ENCODE results near the gene WBP11. TPM values are rescaled to one million over a fixed set of nuclear protein-coding genes. Genes with fewer than 3 reads are reported as not detected.
A peak's percentile ranks its signal among the peaks of the same experiment; 100 is the strongest.

Gene WBP11
- total RNA-seq, 1 donor from 2014 or later: 54.6 TPM

DNA sequence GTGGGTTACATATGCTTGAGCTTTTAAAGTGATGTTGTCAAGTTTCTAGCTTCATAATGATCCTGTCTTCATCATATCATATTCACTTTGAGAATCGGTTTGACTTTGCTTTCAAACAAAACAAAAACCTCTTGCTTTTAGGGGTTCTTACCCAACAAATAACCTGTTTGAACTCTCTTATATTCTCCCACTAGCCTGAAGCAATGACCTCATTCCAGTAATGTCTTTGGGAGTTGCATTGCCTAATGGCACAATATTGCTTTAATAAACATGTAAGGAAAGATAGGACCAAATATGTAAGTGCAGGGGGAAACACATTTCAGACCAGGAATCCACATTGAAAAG lies 27.7 kb downstream of the WBP11 start:
- Mint-ChIP-seq H3K27ac (ENCODE audit: unreplicated experiment) (no peak overlapping the region), H3K9me3 (ENCODE audit: unreplicated experiment) (peaks cover 10% of the 10 kb centered on the region), H3K27me3 (ENCODE audit: unreplicated experiment) (peaks cover 6% of the 10 kb centered on the region), H3K4me1 (ENCODE audit: low read depth, unreplicated experiment) (peaks cover 3% of the 10 kb centered on the region), H3K36me3 (ENCODE audit: unreplicated experiment) (no peaks in the 10 kb centered on the region), H3K4me3 (ENCODE audit: unreplicated experiment) (no peak overlapping the region)
- TF ChIP-seq, protein P1, sequence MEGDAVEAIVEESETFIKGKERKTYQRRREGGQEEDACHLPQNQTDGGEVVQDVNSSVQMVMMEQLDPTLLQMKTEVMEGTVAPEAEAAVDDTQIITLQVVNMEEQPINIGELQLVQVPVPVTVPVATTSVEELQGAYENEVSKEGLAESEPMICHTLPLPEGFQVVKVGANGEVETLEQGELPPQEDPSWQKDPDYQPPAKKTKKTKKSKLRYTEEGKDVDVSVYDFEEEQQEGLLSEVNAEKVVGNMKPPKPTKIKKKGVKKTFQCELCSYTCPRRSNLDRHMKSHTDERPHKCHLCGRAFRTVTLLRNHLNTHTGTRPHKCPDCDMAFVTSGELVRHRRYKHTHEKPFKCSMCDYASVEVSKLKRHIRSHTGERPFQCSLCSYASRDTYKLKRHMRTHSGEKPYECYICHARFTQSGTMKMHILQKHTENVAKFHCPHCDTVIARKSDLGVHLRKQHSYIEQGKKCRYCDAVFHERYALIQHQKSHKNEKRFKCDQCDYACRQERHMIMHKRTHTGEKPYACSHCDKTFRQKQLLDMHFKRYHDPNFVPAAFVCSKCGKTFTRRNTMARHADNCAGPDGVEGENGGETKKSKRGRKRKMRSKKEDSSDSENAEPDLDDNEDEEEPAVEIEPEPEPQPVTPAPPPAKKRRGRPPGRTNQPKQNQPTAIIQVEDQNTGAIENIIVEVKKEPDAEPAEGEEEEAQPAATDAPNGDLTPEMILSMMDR (IDR thresholded peaks at IDR 0.05; ENCODE audit: partially characterized antibody, unreplicated experiment): no peak
- DNase-seq: no peak

DNA sequence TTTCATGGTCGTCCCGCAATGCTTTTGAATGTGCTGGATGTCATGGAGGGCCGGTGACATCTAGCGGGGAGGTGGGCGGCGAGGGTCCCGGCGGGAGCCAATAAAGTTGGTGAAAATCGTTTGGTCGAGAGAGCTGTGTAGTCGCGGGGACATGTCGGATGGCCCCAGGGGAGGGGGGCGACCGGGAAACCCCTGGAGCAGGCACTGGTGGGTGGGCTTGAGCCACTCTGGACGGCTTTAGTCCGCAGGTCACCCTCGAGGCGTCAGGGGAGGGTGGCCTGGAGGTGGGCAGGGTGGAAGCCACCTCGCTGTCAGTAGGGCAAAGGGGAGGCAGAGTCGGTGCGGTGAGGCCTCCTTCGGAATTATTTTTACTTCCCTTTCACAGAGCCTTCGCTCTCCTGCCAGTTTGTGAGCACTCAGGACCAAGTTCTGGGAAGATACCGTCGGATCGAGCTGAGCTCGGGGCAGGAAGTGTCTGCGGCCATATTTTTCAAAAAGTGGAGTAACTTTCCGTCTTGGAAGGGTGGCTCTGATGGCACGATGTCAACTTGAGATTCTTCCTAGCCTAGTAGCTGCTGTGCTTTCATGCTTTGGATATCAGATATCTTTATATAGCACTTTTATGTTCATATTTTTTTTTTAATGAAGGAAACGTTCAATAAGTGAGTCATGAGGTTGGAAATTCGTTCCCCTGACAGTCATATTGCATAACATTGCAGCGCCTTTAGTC lies 28.2 kb downstream of the WBP11 start:
- Mint-ChIP-seq H3K4me3 (ENCODE audit: unreplicated experiment) (peak overlapping the region; percentile 99), H3K27me3 (ENCODE audit: unreplicated experiment) (peaks cover 7% of the 10 kb centered on the region), H3K36me3 (ENCODE audit: unreplicated experiment) (no peaks in the 10 kb centered on the region), H3K4me1 (ENCODE audit: low read depth, unreplicated experiment) (peaks cover 3% of the 10 kb centered on the region), H3K27ac (ENCODE audit: unreplicated experiment) (peak overlapping the region; percentile 39), H3K9me3 (ENCODE audit: unreplicated experiment) (peaks cover 14% of the 10 kb centered on the region)
- DNase-seq: peak; percentile 29
- TF ChIP-seq, protein P1 (IDR thresholded peaks at IDR 0.05; ENCODE audit: partially characterized antibody, unreplicated experiment): no peak

DNA sequence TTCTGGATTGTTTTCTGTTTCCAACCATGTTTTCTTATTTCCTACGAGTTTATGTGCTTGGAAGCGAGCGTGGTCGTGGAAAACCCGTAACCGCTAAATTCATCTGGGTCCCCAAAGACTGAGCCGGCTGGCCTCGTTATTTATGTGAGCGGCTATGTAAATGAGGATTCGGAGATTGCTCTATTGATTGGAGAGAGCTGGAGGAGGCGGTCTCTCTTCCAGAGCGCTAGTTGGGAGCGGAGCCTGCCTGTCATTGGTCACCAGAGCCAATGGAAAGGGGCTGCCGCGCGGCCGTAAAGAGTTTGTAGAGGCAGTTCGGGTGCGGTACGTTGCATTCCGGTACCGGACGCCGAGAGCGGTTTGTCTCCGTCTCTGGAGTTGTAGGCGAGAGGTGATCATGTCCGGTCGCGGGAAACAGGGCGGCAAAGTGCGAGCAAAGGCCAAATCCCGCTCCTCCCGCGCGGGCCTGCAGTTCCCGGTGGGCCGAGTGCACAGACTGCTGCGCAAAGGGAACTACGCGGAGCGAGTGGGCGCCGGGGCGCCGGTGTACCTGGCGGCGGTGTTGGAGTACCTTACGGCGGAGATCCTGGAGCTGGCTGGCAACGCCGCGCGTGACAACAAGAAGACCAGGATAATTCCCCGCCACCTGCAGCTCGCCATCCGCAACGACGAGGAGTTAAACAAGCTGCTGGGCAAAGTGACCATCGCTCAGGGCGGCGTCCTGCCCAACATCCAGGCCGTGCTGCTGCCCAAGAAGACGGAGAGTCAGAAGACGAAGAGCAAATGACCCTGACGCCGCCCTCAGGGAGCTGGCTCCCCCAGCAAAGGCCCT lies 29.0 kb downstream of the WBP11 start:
- no peaks in the 10 kb centered on the region for H3K36me3 Mint-ChIP-seq (ENCODE audit: unreplicated experiment)
- H3K9me3 Mint-ChIP-seq (ENCODE audit: unreplicated experiment): peaks cover 17% of the 10 kb centered on the region
- peak; percentile 87 for DNase-seq
- TF ChIP-seq, protein P1 (IDR thresholded peaks at IDR 0.05; ENCODE audit: partially characterized antibody, unreplicated experiment): no peak
- H3K27ac Mint-ChIP-seq (ENCODE audit: unreplicated experiment): peak overlapping the region; percentile 24
- peak overlapping the region; percentile 99 for H3K4me3 Mint-ChIP-seq (ENCODE audit: unreplicated experiment)
- peaks cover 3% of the 10 kb centered on the region for H3K4me1 Mint-ChIP-seq (ENCODE audit: low read depth, unreplicated experiment)
- H3K27me3 Mint-ChIP-seq (ENCODE audit: unreplicated experiment): peaks cover 10% of the 10 kb centered on the region

DNA sequence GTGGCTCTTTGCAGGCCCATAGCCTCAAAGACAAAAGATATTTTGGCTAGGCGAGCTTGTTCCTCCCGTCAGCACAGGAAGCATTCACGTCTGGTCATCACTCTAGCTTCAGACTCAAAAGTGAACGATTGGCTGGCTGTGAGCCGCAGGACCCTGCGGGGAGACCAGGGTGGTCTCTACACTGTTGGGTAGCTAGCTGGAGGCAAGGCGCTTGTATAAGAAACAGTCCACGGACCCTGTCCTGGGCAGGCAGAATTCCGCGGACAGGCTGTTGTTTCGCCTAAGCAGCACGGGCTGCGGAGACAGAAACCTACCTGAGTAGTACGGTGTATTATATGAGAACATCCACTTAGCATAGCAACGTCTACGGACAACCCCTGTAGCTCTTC lies 29.6 kb downstream of the WBP11 start:
- H3K27ac Mint-ChIP-seq (ENCODE audit: unreplicated experiment): no peak overlapping the region
- peaks cover 19% of the 10 kb centered on the region for H3K9me3 Mint-ChIP-seq (ENCODE audit: unreplicated experiment)
- H3K4me1 Mint-ChIP-seq (ENCODE audit: low read depth, unreplicated experiment): peaks cover 3% of the 10 kb centered on the region
- TF ChIP-seq, protein P1 (IDR thresholded peaks at IDR 0.05; ENCODE audit: partially characterized antibody, unreplicated experiment): no peak
- H3K36me3 Mint-ChIP-seq (ENCODE audit: unreplicated experiment): no peaks in the 10 kb centered on the region
- DNase-seq: peak; percentile 29
- H3K27me3 Mint-ChIP-seq (ENCODE audit: unreplicated experiment): peaks cover 10% of the 10 kb centered on the region
- peak overlapping the region; percentile 99 for H3K4me3 Mint-ChIP-seq (ENCODE audit: unreplicated experiment)

DNA sequence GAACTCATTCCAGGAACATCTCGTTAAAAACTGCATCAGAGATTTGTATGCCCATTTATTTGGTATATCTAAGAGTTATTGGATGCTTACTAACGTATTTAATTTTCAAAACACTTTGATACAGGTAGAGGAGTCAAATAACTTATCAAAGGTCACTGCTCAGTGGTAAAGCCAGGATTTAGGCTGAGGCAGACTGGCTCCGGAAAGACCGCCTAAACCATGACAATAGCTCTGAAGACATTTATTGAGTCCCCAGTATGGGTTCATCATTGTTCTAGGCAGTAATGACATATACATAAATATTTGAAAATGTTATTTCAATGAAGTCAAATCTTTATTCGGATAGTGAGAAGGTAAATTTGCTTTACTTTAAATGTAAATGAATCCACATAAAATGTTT lies 30.3 kb downstream of the WBP11 start:
- Mint-ChIP-seq H3K4me1 (ENCODE audit: low read depth, unreplicated experiment) (peaks cover 3% of the 10 kb centered on the region), H3K9me3 (ENCODE audit: unreplicated experiment) (peaks cover 21% of the 10 kb centered on the region), H3K4me3 (ENCODE audit: unreplicated experiment) (peak overlapping the region; percentile 99), H3K27me3 (ENCODE audit: unreplicated experiment) (peaks cover 10% of the 10 kb centered on the region), H3K27ac (ENCODE audit: unreplicated experiment) (no peak overlapping the region), H3K36me3 (ENCODE audit: unreplicated experiment) (no peaks in the 10 kb centered on the region)
- TF ChIP-seq, protein P1 (IDR thresholded peaks at IDR 0.05; ENCODE audit: partially characterized antibody, unreplicated experiment): no peak
- DNase-seq: no peak
